CD4-positive, alpha-beta memory T cell (primary cell): ENCODE results near the gene HRH1. TPM values are rescaled to one million over a fixed set of nuclear protein-coding genes. Genes with fewer than 3 reads are reported as not detected.

Experiments used
- CTCF ChIA-PET: fragments of 350-600 bp; sonication (Branson Sonifier 250); formaldehyde crosslinking; loops from one replicate; lab custom pipeline; 2021; ENCODE audit warnings: inconsistent platforms; ENCODE audit not compliant: partially characterized antibody; lab: Charles Lee
- POLR2A ChIA-PET: fragments of 350-600 bp; sonication (Branson Sonifier 250); formaldehyde crosslinking; loops from one replicate; lab custom pipeline; 2021; ENCODE audit not compliant: partially characterized antibody; lab: Charles Lee
- DNase-seq, 5 donors: peaks; one replicate each; pipeline versions ENCODE4 v3.0.0 to v3.0.0-alpha.2; 2020 to 2022; ENCODE audit warnings: mixed read lengths in 1 of 5
- H3K27ac ChIP-seq: one replicate; pipeline ENCODE4 v1.7.0; 2013; ENCODE audit warnings: low read depth, low read length
- H3K27me3 ChIP-seq: 2 replicates; pipeline ENCODE4 v1.7.0; 2013; ENCODE audit warnings: mild to moderate bottlenecking, low read length, moderate library complexity; ENCODE audit not compliant: insufficient read depth
- H3K36me3 ChIP-seq: 2 replicates; pipeline ENCODE4 v1.7.0; 2013; ENCODE audit warnings: mild to moderate bottlenecking, low read length, moderate library complexity; ENCODE audit not compliant: insufficient read depth
- H3K4me1 ChIP-seq: 2 replicates; pipeline ENCODE4 v1.7.0; 2013; ENCODE audit warnings: mild to moderate bottlenecking, low read length, moderate library complexity; ENCODE audit not compliant: insufficient read depth
- H3K4me3 ChIP-seq, 2 donors: one replicate each; pipeline ENCODE4 v1.7.0; 2013; ENCODE audit warnings: low read length in 2 of 2, mild to moderate bottlenecking in 1 of 2
- H3K9me3 ChIP-seq, 2 donors: one replicate each; pipeline ENCODE4 v1.7.0; 2013; ENCODE audit warnings: low read length in 2 of 2, control low read depth in 1 of 2; ENCODE audit not compliant: control insufficient read depth in 1 of 2
- H3K27ac Mint-ChIP-seq, 7 donors: one replicate each; pipeline ENCODE4 v1.8.0; 2020 to 2021; ENCODE audit warnings: mixed read lengths in 7 of 7, mild to moderate bottlenecking in 6 of 7, inconsistent platforms in 3 of 7, moderate library complexity in 3 of 7
- H3K27me3 Mint-ChIP-seq, 2 donors: one replicate each; pipeline ENCODE4 v1.8.0; 2020 to 2021; ENCODE audit warnings: mixed read lengths in 2 of 2
- H3K36me3 Mint-ChIP-seq, 2 donors: one replicate each; pipeline ENCODE4 v1.8.0; 2020 to 2021; ENCODE audit warnings: mixed read lengths in 2 of 2, inconsistent platforms in 1 of 2, mild to moderate bottlenecking in 1 of 2
- H3K4me1 Mint-ChIP-seq, 4 donors: one replicate each; pipeline ENCODE4 v1.8.0; 2020 to 2021; ENCODE audit warnings: mixed read lengths in 4 of 4, mild to moderate bottlenecking in 1 of 4
- H3K4me3 Mint-ChIP-seq, 8 donors: one replicate each; pipeline ENCODE4 v1.8.0; 2020 to 2021; ENCODE audit warnings: mixed read lengths in 8 of 8, mild to moderate bottlenecking in 7 of 8, moderate library complexity in 6 of 8, inconsistent platforms in 3 of 8
- H3K9me3 Mint-ChIP-seq, 8 donors: one replicate each; pipeline ENCODE4 v1.8.0; 2020 to 2021; ENCODE audit warnings: mixed read lengths in 8 of 8, mild to moderate bottlenecking in 5 of 8, inconsistent platforms in 3 of 8, moderate library complexity in 1 of 8
- intact Hi-C: fragments of 100-400 bp; cut with micrococcal nuclease; formaldehyde crosslinking; loops from one replicate; pipeline ENCODE4 v1.15.1; 2023
- polyA plus RNA-seq, 2 donors: library from polyadenylated mRNA; unstranded; fragments of 300-500 nt; fragmentation: Illumina TruSeq; gene quantifications; one replicate each; pipeline ENCODE4 v1.2.3, GENCODE V29; 2021
- total RNA-seq, 2 experiments: library from RNA; stranded (reverse); gene quantifications; one replicate each; pipeline ENCODE4 v1.2.3, GENCODE V29; 2021

HRH1 gene
- total and polyA plus RNA-seq, 4 experiments from 2014 or later = 0.31 to 0.81 (median 0.58) TPM; not detected in 1

GRCh38 chr3:11288786-11289637 is 134.7 kb downstream of the HRH1 start:
- Histone ChIP-seq H3K36me3 (no peaks in the 10 kb centered on the region), H3K27me3 (no peaks in the 10 kb centered on the region), H3K4me1 (peaks cover 47% of the 10 kb centered on the region), H3K9me3 (no peaks in the 10 kb centered on the region), H3K27ac (peak overlapping the region; percentile 11), H3K4me3 (no peak overlapping the region)
- DNase-seq = no peak
- intact Hi-C loops = no loop called here
- H3K27me3 Mint-ChIP-seq = no peaks in the 10 kb centered on the region
- H3K27ac Mint-ChIP-seq = peak overlapping the region; percentile 54 to 98 (median 85)
- H3K36me3 Mint-ChIP-seq = peaks cover 17 to 19% of the 10 kb centered on the region in 2 donors
- POLR2A ChIA-PET = interaction anchor here (1.1 to 4.8 kb wide), 2 partner anchors 10 to 16 kb away, joined by 4 to 61 read pairs; partner anchors contain the start of gene ATG7
- peaks cover 39 to 65% (median 51%) of the 10 kb centered on the region in 4 donors for H3K4me1 Mint-ChIP-seq
- no peaks in the 10 kb centered on the region for H3K9me3 Mint-ChIP-seq
- peak overlapping the region in 5 of 8 donors; percentile 6 to 45 (median 25) for H3K4me3 Mint-ChIP-seq
- CTCF ChIA-PET = interaction anchor here (1.0 kb wide), 1 partner anchor 53 kb away, joined by 4 read pairs; no protein-coding TSS in a partner anchor

DNA sequence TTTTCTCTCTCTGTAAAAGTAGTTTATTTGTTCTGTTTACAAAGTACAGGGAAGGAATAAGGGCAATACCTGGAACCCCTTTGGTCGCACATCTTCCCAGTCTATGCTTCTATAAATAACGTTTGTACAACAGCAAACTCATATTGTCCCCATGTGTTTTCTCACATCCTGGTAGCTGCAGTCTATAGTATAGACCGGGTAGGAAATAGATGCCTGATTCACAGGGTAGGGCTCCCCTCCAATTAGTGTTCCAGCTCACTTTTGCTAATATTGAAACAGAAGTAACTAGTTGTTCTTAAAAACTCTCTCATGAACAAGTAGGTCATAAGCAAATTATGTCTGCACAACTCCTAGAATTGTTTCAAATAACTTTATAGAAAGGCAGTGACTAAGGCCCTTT is 135.6 kb downstream of the HRH1 start:
- ChIA-PET POLR2A (interaction anchor here (0.7 to 4.8 kb wide), 3 partner anchors 11 to 1891 kb away, joined by 4 to 61 read pairs (median 4); partner anchors contain the start of gene ATG7), CTCF (interaction anchor here (1.5 to 2.3 kb wide), 2 partner anchors 17 to 45 kb away, joined by 4 to 12 read pairs; no protein-coding TSS in a partner anchor)
- Histone ChIP-seq H3K4me1 (peaks cover 47% of the 10 kb centered on the region), H3K27ac (peak overlapping the region; percentile 11), H3K36me3 (no peaks in the 10 kb centered on the region), H3K27me3 (no peaks in the 10 kb centered on the region), H3K4me3 (no peak overlapping the region), H3K9me3 (no peaks in the 10 kb centered on the region)
- Mint-ChIP-seq H3K27ac (peak overlapping the region; percentile 54 to 98 (median 88)), H3K4me1 (peaks cover 39 to 65% (median 51%) of the 10 kb centered on the region in 4 donors), H3K4me3 (peak overlapping the region in 1 of 8 donors; percentile 2), H3K36me3 (peaks cover 15 to 16% of the 10 kb centered on the region in 2 donors), H3K27me3 (no peaks in the 10 kb centered on the region), H3K9me3 (no peaks in the 10 kb centered on the region)
- DNase-seq = no peak
- intact Hi-C loops = loop anchor here (2.0 to 5.0 kb wide), 2 partner anchors 17 to 38 kb away; partner anchors contain the start of gene ATG7

- peaks cover 11 to 13% of the 10 kb centered on the region in 2 donors for H3K36me3 Mint-ChIP-seq
- intact Hi-C loops = loop anchor here (2.0 to 5.0 kb wide), 2 partner anchors 18 to 39 kb away; partner anchors contain the start of gene ATG7
- H3K4me3 ChIP-seq = peak overlapping the region in 1 of 2 donors; percentile 14
- H3K27me3 ChIP-seq = no peaks in the 10 kb centered on the region
- POLR2A ChIA-PET = interaction anchor here (0.9 to 4.8 kb wide), 4 partner anchors 9 to 352 kb away, joined by 3 to 61 read pairs (median 3); partner anchors contain the start of genes ATG7 and VGLL4
- no peaks in the 10 kb centered on the region for H3K36me3 ChIP-seq
- H3K27ac ChIP-seq = peak overlapping the region; percentile 18
- H3K4me1 Mint-ChIP-seq = peaks cover 41 to 62% (median 49%) of the 10 kb centered on the region in 4 donors
- H3K9me3 ChIP-seq = no peaks in the 10 kb centered on the region
- peaks cover 47% of the 10 kb centered on the region for H3K4me1 ChIP-seq
- H3K4me3 Mint-ChIP-seq = peak overlapping the region in 7 of 8 donors; percentile 49 to 74 (median 61)
- peak; percentile 47 to 67 (median 57) for DNase-seq
- peak overlapping the region; percentile 85 to 98 (median 92) for H3K27ac Mint-ChIP-seq
- H3K27me3 Mint-ChIP-seq = no peaks in the 10 kb centered on the region
- CTCF ChIA-PET = interaction anchor here (0.9 to 2.3 kb wide), 6 partner anchors 8 to 50 kb away, joined by 3 to 12 read pairs (median 4); partner anchors contain the start of gene ATG7
- H3K9me3 Mint-ChIP-seq = no peaks in the 10 kb centered on the region
Measured at GRCh38 chr3:11290743-11291680, 136.7 kb downstream of the HRH1 start.

DNA sequence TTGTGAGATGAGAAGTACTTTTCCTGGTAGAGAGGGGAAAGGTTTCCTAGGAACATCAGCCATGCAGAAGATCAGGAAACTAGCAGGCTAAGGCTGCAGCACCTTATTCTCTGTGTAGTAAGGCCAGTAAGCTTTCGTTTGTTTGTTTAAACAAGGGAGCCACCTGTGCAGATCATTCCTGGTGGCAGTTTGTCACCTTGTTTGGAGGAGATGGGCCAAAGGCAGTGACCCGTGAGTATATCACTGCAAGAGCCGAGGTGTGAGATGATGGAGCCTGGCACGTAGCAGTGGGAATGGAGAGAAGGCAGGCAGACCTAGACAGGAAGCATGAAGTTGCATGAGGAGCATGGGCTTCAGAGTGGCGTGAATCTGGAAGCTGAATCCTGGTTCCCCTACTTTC is 137.5 kb downstream of the HRH1 start:
- CTCF ChIA-PET = interaction anchor here (0.9 to 2.3 kb wide), 5 partner anchors 9 to 51 kb away, joined by 3 to 12 read pairs (median 3); partner anchors contain the start of gene ATG7
- H3K4me1 Mint-ChIP-seq = peaks cover 42 to 57% (median 50%) of the 10 kb centered on the region in 4 donors
- no peaks in the 10 kb centered on the region for H3K9me3 Mint-ChIP-seq
- peak overlapping the region; percentile 85 to 98 (median 92) for H3K27ac Mint-ChIP-seq
- H3K9me3 ChIP-seq = no peaks in the 10 kb centered on the region
- no peaks in the 10 kb centered on the region for H3K27me3 ChIP-seq
- intact Hi-C loops = loop anchor here (2.0 to 5.0 kb wide), 2 partner anchors 19 to 40 kb away; partner anchors contain the start of gene ATG7
- POLR2A ChIA-PET = interaction anchor here (0.9 to 4.8 kb wide), 2 partner anchors 10 to 19 kb away, joined by 3 to 61 read pairs; partner anchors contain the start of gene ATG7
- DNase-seq = no peak
- H3K4me3 ChIP-seq = peak overlapping the region in 1 of 2 donors; percentile 14
- H3K4me3 Mint-ChIP-seq = peak overlapping the region in 7 of 8 donors; percentile 14 to 74 (median 61)
- H3K36me3 Mint-ChIP-seq = peaks cover 8 to 11% of the 10 kb centered on the region in 2 donors
- no peaks in the 10 kb centered on the region for H3K36me3 ChIP-seq
- H3K27me3 Mint-ChIP-seq = no peaks in the 10 kb centered on the region
- H3K27ac ChIP-seq = peak overlapping the region; percentile 18
- H3K4me1 ChIP-seq = peaks cover 47% of the 10 kb centered on the region

DNA sequence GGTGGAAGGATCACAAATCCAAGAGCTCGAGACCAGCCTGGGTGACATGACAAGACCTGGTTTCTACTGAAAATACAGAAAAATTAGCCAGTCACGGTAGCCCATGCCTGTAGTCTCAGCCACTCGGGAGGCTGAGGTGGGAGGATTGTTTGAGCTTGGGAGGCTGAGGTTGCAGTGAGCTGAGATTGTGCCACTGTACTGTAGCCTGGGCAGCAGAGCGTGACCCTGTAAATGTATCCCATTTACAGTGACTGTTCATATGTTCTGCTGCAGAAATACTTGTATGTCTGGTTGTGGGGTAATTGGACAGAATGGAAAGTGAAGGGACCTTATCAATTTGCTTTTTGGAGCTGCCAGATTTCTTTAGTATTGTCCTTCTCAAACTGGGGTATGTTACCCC is 142.8 kb downstream of the HRH1 start:
- Histone ChIP-seq H3K4me1 (peaks cover under 1% of the 10 kb centered on the region), H3K36me3 (peaks cover 9% of the 10 kb centered on the region), H3K9me3 (no peaks in the 10 kb centered on the region), H3K4me3 (no peak overlapping the region), H3K27me3 (no peaks in the 10 kb centered on the region), H3K27ac (no peak overlapping the region)
- POLR2A ChIA-PET = no interaction called here
- intact Hi-C loops = no loop called here
- peaks cover 2 to 9% (median 7%) of the 10 kb centered on the region in 4 donors for H3K4me1 Mint-ChIP-seq
- H3K9me3 Mint-ChIP-seq = no peaks in the 10 kb centered on the region
- H3K36me3 Mint-ChIP-seq = peaks cover 42% of the 10 kb centered on the region in 2 donors
- H3K27me3 Mint-ChIP-seq = no peaks in the 10 kb centered on the region
- peak overlapping the region in 2 of 7 donors; percentile 24 to 30 for H3K27ac Mint-ChIP-seq
- no peak for DNase-seq
- no peak overlapping the region for H3K4me3 Mint-ChIP-seq
- CTCF ChIA-PET = no interaction called here

DNA sequence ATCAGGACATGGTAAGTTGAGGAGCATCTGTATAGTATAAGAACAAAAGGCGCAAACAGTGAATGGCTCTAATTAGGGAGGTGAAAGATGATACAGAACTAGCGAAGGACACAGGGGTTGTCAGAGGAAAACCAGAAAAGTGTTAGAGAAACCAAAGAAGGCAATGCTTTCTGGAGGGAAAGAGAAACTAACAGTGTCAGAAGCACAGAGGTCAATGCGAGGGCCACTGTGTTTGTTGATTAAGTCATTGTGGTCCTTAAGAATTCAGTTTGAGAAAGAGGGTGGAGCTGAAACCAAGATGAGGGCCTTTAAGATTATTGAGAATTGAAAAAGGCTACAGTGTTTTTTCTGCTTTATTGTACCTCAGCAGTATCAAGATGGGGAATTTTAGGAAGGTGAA is 146.7 kb downstream of the HRH1 start:
- Mint-ChIP-seq H3K4me1 (peaks cover 4 to 18% (median 10%) of the 10 kb centered on the region in 4 donors), H3K27ac (peak overlapping the region in 4 of 7 donors; percentile 1 to 88 (median 40)), H3K27me3 (no peaks in the 10 kb centered on the region), H3K4me3 (no peak overlapping the region), H3K36me3 (peaks cover 58 to 63% of the 10 kb centered on the region in 2 donors), H3K9me3 (no peaks in the 10 kb centered on the region)
- H3K4me3 ChIP-seq = no peak overlapping the region
- H3K9me3 ChIP-seq = no peaks in the 10 kb centered on the region
- ChIA-PET POLR2A (interaction anchor here (0.9 kb wide), 1 partner anchor 29 kb away, joined by 4 read pairs; the partner anchor contains the start of gene ATG7), CTCF (no interaction called here)
- intact Hi-C loops = no loop called here
- DNase-seq = no peak
- no peaks in the 10 kb centered on the region for H3K4me1 ChIP-seq
- no peaks in the 10 kb centered on the region for H3K27me3 ChIP-seq
- H3K27ac ChIP-seq = no peak overlapping the region
- H3K36me3 ChIP-seq = peaks cover 17% of the 10 kb centered on the region
